Measurements from ENCODE around the gene AGAP1. TPM values are rescaled to one million over a fixed set of nuclear protein-coding genes. Genes with fewer than 3 reads are reported as not detected.

The AGAP1 gene
- total RNA-seq, 1 donor from 2014 or later: 39.0 TPM

GRCh38 chr2:236015171-236015570, 521.3 kb downstream of the AGAP1 start:
- no peak overlapping the region for H3K27ac Mint-ChIP-seq (ENCODE audit: unreplicated experiment)
- no peak for DNase-seq (ENCODE audit: low spot score)
- H3K4me1 Mint-ChIP-seq (ENCODE audit: low read depth): peaks cover 3% of the 10 kb centered on the region
- no peak for TF ChIP-seq CTCF (IDR thresholded peaks at IDR 0.05)
- no peak overlapping the region for H3K4me3 Mint-ChIP-seq (ENCODE audit: unreplicated experiment)
- H3K27me3 Mint-ChIP-seq (ENCODE audit: low read depth): no peaks in the 10 kb centered on the region
- H3K9me3 Mint-ChIP-seq (ENCODE audit: low read depth): no peaks in the 10 kb centered on the region
- H3K36me3 Mint-ChIP-seq (ENCODE audit: low read depth): peaks cover 5% of the 10 kb centered on the region

GRCh38 chr2:236016496-236016895, 522.7 kb downstream of the AGAP1 start:
- peaks cover 5% of the 10 kb centered on the region for H3K36me3 Mint-ChIP-seq (ENCODE audit: low read depth)
- no peak overlapping the region for H3K4me3 Mint-ChIP-seq (ENCODE audit: unreplicated experiment)
- H3K27ac Mint-ChIP-seq (ENCODE audit: unreplicated experiment): no peak overlapping the region

GRCh38 chr2:236017446-236017845, 523.6 kb downstream of the AGAP1 start:
- Mint-ChIP-seq H3K4me1 (ENCODE audit: low read depth) (peaks cover 3% of the 10 kb centered on the region), H3K27ac (ENCODE audit: unreplicated experiment) (no peak overlapping the region), H3K36me3 (ENCODE audit: low read depth) (peaks cover 5% of the 10 kb centered on the region), H3K27me3 (ENCODE audit: low read depth) (no peaks in the 10 kb centered on the region), H3K9me3 (ENCODE audit: low read depth) (no peaks in the 10 kb centered on the region), H3K4me3 (ENCODE audit: unreplicated experiment) (no peak overlapping the region)
- DNase-seq (ENCODE audit: low spot score): no peak
- TF ChIP-seq CTCF (IDR thresholded peaks at IDR 0.05): no peak

More at GRCh38 chr2:236016496-236016895, 522.7 kb downstream of the AGAP1 start:
- DNase-seq (ENCODE audit: low spot score): no peak
- H3K9me3 Mint-ChIP-seq (ENCODE audit: low read depth): no peaks in the 10 kb centered on the region
- TF ChIP-seq CTCF (IDR thresholded peaks at IDR 0.05): no peak
- no peaks in the 10 kb centered on the region for H3K27me3 Mint-ChIP-seq (ENCODE audit: low read depth)
- H3K4me1 Mint-ChIP-seq (ENCODE audit: low read depth): peaks cover 3% of the 10 kb centered on the region

GRCh38 chr2:236019434-236019833, 525.6 kb downstream of the AGAP1 start:
- no peak for TF ChIP-seq CTCF (IDR thresholded peaks at IDR 0.05)
- H3K9me3 Mint-ChIP-seq (ENCODE audit: low read depth): no peaks in the 10 kb centered on the region
- peaks cover 5% of the 10 kb centered on the region for H3K36me3 Mint-ChIP-seq (ENCODE audit: low read depth)
- no peak for DNase-seq (ENCODE audit: low spot score)
- no peaks in the 10 kb centered on the region for H3K27me3 Mint-ChIP-seq (ENCODE audit: low read depth)
- H3K27ac Mint-ChIP-seq (ENCODE audit: unreplicated experiment): no peak overlapping the region
- peaks cover 3% of the 10 kb centered on the region for H3K4me1 Mint-ChIP-seq (ENCODE audit: low read depth)
- H3K4me3 Mint-ChIP-seq (ENCODE audit: unreplicated experiment): no peak overlapping the region

- H3K4me3 Mint-ChIP-seq (ENCODE audit: unreplicated experiment): no peak overlapping the region
- no peaks in the 10 kb centered on the region for H3K4me1 Mint-ChIP-seq (ENCODE audit: low read depth)
- H3K27ac Mint-ChIP-seq (ENCODE audit: unreplicated experiment): no peak overlapping the region
- no peaks in the 10 kb centered on the region for H3K27me3 Mint-ChIP-seq (ENCODE audit: low read depth)
- H3K36me3 Mint-ChIP-seq (ENCODE audit: low read depth): peaks cover 5% of the 10 kb centered on the region
- DNase-seq (ENCODE audit: low spot score): no peak
- H3K9me3 Mint-ChIP-seq (ENCODE audit: low read depth): no peaks in the 10 kb centered on the region
- TF ChIP-seq CTCF (IDR thresholded peaks at IDR 0.05): no peak
Observed at GRCh38 chr2:236021499-236022057, 527.7 kb downstream of the AGAP1 start.
